C4-2B (cell line): Measurements from ENCODE around the gene KRTAP21-2.

Experiments
- H3K27ac ChIP-seq: fragments of 450-650 bp; 2 replicates; pipeline ENCODE4 v1.5.1; 2017
- CTCF ChIP-seq: fragments of 450-650 bp; conservative IDR thresholded peaks from 2 replicates; pipeline ENCODE4 v1.5.1; 2017; ENCODE audit warnings: mild to moderate bottlenecking
- ZFX ChIP-seq: fragments of 450-650 bp; IDR thresholded peaks from 2 replicates; pipeline ENCODE4 v1.6.1; 2017

Gene KRTAP21-2

GRCh38 chr21:30713766-30714165, 33.3 kb downstream of the KRTAP21-2 start:
- H3K27ac ChIP-seq = no peak overlapping the region

DNA sequence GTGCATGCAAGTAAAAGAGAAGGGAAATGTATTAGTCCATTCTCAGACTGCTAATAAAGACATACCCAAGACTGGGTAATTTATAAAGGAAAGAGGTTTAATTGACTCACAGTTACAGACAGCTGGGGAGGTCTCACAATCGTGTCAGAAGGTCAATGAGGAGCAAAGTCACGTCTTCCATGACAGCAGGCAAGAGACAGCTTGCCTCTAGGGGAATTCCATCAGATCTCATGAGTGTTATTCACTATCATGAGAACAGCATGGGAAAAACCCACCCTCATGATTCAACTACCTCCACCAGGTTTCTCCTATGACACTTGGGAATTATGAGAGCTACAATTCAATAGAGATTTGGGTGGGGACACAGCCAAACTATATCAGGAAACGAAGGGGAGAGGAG, 36.6 kb downstream of the KRTAP21-2 start:
- no peak overlapping the region for H3K27ac ChIP-seq
- TF ChIP-seq CTCF = no peak
- no peak for TF ChIP-seq ZFX

More at GRCh38 chr21:30713766-30714165, 33.3 kb downstream of the KRTAP21-2 start:
- TF ChIP-seq CTCF (no peak), ZFX (no peak)

DNA sequence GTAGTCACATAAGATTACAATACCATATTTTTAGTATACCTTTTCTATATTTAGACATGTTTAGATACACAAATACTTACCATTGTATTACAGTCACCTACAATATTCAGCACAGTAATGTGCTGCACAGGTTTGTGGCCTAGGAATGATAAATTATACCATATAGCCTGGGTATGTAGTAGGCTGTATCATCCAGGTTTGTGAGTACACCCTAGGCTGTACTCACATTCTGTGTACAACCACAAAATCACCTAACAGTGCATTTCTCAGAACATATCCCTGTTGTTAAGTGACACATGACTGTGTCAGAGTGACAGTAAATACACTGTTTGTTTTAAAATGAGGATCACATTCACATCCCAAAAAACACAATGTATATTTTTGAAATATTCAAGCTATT, 39.6 kb downstream of the KRTAP21-2 start:
- TF ChIP-seq ZFX (no peak), CTCF (no peak)
- no peak overlapping the region for H3K27ac ChIP-seq
